Testis (tissue), 2 donors: ENCODE measurements around the gene ATG10.

Source experiments
- POLR2A ChIP-seq: fragments of 450-650 bp; IDR thresholded peaks from one replicate; pipeline ENCODE4 v1.6.1; 2017; ENCODE audit warnings: antibody characterized with exemption, mild to moderate bottlenecking, moderate library complexity
- TF ChIP-seq, protein P1 (sequence below), 3 experiments: fragments of 450-650 bp in 2 of 3; fragments of 200-600 bp in 1 of 3; sonication (generic) in 1 of 3; IDR thresholded peaks; one replicate each; pipeline ENCODE4 v1.5.1; 2016 to 2019; ENCODE audit warnings: antibody characterized with exemption in 3 of 3, mild to moderate bottlenecking in 2 of 3, moderate library complexity in 1 of 3

- TF ChIP-seq, protein P1, sequence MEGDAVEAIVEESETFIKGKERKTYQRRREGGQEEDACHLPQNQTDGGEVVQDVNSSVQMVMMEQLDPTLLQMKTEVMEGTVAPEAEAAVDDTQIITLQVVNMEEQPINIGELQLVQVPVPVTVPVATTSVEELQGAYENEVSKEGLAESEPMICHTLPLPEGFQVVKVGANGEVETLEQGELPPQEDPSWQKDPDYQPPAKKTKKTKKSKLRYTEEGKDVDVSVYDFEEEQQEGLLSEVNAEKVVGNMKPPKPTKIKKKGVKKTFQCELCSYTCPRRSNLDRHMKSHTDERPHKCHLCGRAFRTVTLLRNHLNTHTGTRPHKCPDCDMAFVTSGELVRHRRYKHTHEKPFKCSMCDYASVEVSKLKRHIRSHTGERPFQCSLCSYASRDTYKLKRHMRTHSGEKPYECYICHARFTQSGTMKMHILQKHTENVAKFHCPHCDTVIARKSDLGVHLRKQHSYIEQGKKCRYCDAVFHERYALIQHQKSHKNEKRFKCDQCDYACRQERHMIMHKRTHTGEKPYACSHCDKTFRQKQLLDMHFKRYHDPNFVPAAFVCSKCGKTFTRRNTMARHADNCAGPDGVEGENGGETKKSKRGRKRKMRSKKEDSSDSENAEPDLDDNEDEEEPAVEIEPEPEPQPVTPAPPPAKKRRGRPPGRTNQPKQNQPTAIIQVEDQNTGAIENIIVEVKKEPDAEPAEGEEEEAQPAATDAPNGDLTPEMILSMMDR (IDR thresholded peaks at IDR 0.05), result no peak
- no peak for TF ChIP-seq POLR2A
Observed at GRCh38 chr5:81949462-81949861, 22.4 kb upstream of the ATG10 start.
